GM18505 (cell line): ENCODE data around the gene CHMP6.
"Not testable (repeated sequence)": the region's sequence is repeated elsewhere in the genome, so short reads cannot be mapped to it uniquely, and the experiment has no call there.

ENCODE experiments used
- ATAC-seq: cut with Tn5 transposase; IDR thresholded peaks from one replicate; pipeline ENCODE4 v1.9.1; 2021; ENCODE audit not compliant: unreplicated experiment
- POLR2A ChIP-seq: IDR thresholded peaks from 4 replicates; pipeline ENCODE4 v1.6.1; 2011; ENCODE audit warnings: borderline replicate concordance; ENCODE audit not compliant: insufficient read depth, insufficient read length; ENCODE audit errors: extremely low read depth

CHMP6 gene

GRCh38 chr17:81012574-81013447 lies 21.2 kb downstream of the CHMP6 start:
- no peak for TF ChIP-seq POLR2A
- no peak for ATAC-seq

DNA sequence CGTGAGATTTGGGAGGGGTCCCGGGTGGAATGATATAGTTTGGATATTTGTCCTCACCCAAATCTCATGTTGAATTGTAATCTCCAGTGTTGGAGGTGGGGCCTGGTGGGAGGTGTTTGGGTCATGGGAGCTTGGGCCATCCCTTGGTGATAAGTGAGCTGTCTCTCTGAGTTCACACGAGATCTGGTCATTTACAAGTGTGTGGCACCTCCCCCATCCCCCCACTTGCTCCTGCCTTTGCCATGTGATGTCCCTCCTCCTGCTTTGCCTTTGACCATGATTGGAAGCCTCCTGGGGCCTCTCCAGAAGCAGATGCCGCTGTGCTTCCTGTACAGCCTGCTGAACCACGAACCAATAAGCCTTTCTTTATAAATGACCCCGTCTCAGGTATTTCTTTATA lies 22.0 kb downstream of the CHMP6 start:
- no peak for ATAC-seq
- TF ChIP-seq POLR2A = no peak

GRCh38 chr17:81015136-81015535 lies 23.5 kb downstream of the CHMP6 start:
- no peak for ATAC-seq

DNA sequence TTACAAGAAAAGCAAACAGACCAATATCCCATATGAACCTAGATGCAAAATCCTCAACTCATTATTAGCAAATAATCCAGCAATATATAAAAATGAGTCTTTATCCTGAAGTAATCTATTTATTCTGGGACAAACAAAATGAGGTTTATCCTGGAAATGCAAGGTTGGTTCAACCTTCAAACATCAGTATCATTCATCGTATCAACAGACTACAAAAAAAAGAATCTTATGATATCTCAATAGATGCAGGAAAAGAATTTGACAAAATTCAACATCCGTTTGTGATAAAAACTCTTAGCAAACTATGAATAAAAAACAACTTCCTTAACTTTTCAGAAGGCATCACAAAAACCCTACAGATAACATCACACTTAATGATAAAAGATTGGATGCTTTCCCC lies 24.9 kb downstream of the CHMP6 start:
- no peak for ATAC-seq
- no peak for TF ChIP-seq POLR2A

More at GRCh38 chr17:81015136-81015535, 23.5 kb downstream of the CHMP6 start:
- TF ChIP-seq POLR2A = no peak

- ATAC-seq = not testable (repeated sequence)
These were observed 25.7 kb downstream of the CHMP6 start for GRCh38 chr17:81017330-81017729.

DNA sequence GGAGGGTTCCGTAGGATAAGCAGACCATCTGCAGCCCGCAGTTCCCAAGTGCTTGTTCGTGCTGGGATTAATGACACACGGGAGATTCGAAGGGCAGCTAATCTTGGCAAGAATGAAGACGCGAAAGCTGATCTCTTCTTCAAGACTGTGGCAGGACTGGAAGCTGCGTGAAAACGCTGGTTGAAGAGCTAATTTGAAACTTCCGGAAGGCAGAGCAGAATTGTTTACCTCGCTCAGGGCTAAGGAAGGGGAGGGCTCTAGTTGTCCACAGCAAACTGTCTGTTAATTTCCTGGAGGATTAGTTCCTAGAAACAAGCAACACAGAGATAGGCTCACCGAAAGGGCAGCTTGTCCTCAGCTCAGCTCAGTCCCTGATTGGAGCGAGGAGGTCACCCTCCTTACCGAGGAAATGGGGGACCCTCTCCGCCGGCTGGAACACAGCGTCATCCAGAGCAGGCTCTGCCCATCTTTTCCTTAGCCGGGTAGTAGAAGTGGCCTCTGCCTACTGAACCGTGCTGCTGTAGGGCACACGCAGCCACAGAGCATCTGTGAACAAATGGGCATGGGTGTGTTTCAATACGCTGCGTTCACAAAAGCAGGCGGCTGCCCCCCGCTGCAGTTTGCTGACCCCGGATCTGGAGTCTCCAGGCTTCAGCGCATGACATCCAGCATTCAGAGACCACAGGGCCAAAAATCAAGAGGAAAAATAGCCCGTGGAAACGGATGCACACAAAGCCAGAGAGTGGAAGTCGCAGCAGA lies 26.6 kb downstream of the CHMP6 start:
- TF ChIP-seq POLR2A = no peak
- no peak for ATAC-seq

- ATAC-seq = no peak
- TF ChIP-seq POLR2A = no peak
These were observed 28.2 kb downstream of the CHMP6 start for GRCh38 chr17:81019563-81020442.

DNA sequence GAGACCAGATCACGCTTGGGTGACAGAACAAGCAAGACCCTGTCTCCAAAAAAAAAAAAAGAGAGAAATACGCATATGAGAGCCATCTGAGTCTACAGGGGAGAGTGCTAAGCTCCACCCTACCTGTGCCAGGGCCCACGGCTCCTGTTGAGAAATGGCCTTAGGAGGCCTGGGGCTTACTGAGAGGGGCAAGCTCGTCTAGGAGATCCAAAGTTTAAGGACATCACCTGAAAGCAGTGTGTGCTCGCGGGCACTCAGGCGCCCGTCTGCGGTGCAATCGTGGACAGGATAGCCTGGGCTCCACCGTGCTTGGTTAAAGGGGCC lies 28.8 kb downstream of the CHMP6 start:
- TF ChIP-seq POLR2A = no peak
- no peak for ATAC-seq

GRCh38 chr17:81020767-81021497 lies 29.3 kb downstream of the CHMP6 start:
- TF ChIP-seq POLR2A = no peak
- no peak for ATAC-seq

- ATAC-seq = no peak
- TF ChIP-seq POLR2A = no peak
These were observed 30.1 kb downstream of the CHMP6 start for GRCh38 chr17:81021531-81022343.

DNA sequence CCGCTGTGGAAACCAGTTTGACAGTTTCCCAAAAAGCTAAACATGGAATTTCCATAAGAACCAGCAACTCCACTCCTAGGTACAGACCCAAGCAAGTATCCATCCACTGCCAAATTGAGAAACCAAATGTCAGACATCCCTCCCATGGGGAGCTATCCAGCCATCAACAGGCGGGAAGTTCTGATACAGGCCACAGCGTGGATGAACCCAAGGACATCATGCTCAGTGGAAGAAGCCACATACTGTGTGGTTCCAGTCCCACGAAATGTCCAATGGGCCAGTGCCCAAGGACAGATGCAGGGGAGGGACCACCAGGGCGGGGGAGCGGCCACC lies 30.7 kb downstream of the CHMP6 start:
- TF ChIP-seq POLR2A = no peak
- ATAC-seq = no peak

GRCh38 chr17:81025065-81025740 lies 33.6 kb downstream of the CHMP6 start:
- no peak for TF ChIP-seq POLR2A
- ATAC-seq = no peak
